ENCODE results near the gene MAD1L1. TPM values are rescaled to one million over a fixed set of nuclear protein-coding genes. Genes with fewer than 3 reads are reported as not detected.
"Not testable (repeated sequence)": the region's sequence is repeated elsewhere in the genome, so short reads cannot be mapped to it uniquely, and the experiment has no call there.

Gene MAD1L1
- total and polyA plus RNA-seq, 7 experiments from 2014 or later, result 112 to 314 (median 136) TPM

GRCh38 chr7:1840744-1841143, 392.0 kb downstream of the MAD1L1 start:
- CTCF ChIA-PET; H3K9me3 Mint-ChIP-seq; H3K27me3 Mint-ChIP-seq; DNase-seq; H3K9me3 ChIP-seq (ENCODE audit: control insufficient read depth in 2 of 3, low read length in 3 of 3); H3K4me3 Mint-ChIP-seq; H3K4me3 ChIP-seq (ENCODE audit: low read length); H3K4me1 ChIP-seq (ENCODE audit: control insufficient read depth in 2 of 2, insufficient read depth in 2 of 2, low read length in 2 of 2); H3K27me3 ChIP-seq (ENCODE audit: control insufficient read depth in 2 of 2, insufficient read depth in 2 of 2, low read length in 2 of 2); H3K27ac Mint-ChIP-seq; intact Hi-C loops (cut with micrococcal nuclease); POLR2A ChIA-PET; ATAC-seq; H3K27ac ChIP-seq (ENCODE audit: low read depth, low read length): not testable (repeated sequence)
- Mint-ChIP-seq H3K4me1 (peaks cover 0 to 11% (median 4%) of the 10 kb centered on the region in 7 donors), H3K36me3 (peaks cover 12 to 47% (median 29%) of the 10 kb centered on the region in 5 donors)
- H3K36me3 ChIP-seq (ENCODE audit: control insufficient read depth in 2 of 3, insufficient read depth in 3 of 3, low read length in 3 of 3), result peaks cover 0 to 55% (median 0%) of the 10 kb centered on the region in 3 experiments

DNA sequence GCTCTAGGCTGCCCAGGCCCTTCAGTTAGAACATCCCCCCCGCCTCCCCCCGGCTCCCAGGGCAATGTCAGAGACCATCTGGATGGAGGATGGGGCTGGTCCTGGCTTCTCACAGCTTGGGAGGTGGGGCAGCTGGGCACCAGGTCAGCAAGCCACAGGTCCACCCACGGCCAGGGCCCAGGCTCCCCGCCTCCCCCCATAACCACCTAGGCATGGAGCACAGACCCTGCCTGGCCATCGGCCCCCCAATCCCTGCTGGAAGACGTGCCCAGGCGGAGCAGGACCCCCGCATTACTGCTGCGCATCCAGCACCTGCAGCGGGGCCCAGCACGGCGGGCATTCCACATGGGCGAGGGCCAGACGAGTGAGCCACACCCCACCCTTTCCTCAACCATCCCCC, 393.0 kb downstream of the MAD1L1 start:
- Mint-ChIP-seq H3K27me3 (no peaks in the 10 kb centered on the region), H3K9me3 (peaks cover 0 to 11% (median 4%) of the 10 kb centered on the region in 11 donors), H3K36me3 (peaks cover 16 to 46% (median 35%) of the 10 kb centered on the region in 5 donors), H3K4me3 (peak overlapping the region in 1 of 10 donors; percentile 12), H3K4me1 (peaks cover 0 to 11% (median 0%) of the 10 kb centered on the region in 7 donors), H3K27ac (no peak overlapping the region)
- DNase-seq (no peak), ATAC-seq (no peak)
- ChIA-PET CTCF (no interaction called here), POLR2A (no interaction called here)
- Histone ChIP-seq H3K9me3 (ENCODE audit: control insufficient read depth in 2 of 3, low read length in 3 of 3) (no peaks in the 10 kb centered on the region), H3K27ac (ENCODE audit: low read depth, low read length) (no peak overlapping the region), H3K4me1 (ENCODE audit: control insufficient read depth in 2 of 2, insufficient read depth in 2 of 2, low read length in 2 of 2) (no peaks in the 10 kb centered on the region), H3K27me3 (ENCODE audit: control insufficient read depth in 2 of 2, insufficient read depth in 2 of 2, low read length in 2 of 2) (no peaks in the 10 kb centered on the region), H3K4me3 (ENCODE audit: low read length) (no peak overlapping the region), H3K36me3 (ENCODE audit: control insufficient read depth in 2 of 3, insufficient read depth in 3 of 3, low read length in 3 of 3) (peaks cover 0 to 45% (median 0%) of the 10 kb centered on the region in 3 experiments)
- intact Hi-C loops (cut with micrococcal nuclease), result no loop called here

DNA sequence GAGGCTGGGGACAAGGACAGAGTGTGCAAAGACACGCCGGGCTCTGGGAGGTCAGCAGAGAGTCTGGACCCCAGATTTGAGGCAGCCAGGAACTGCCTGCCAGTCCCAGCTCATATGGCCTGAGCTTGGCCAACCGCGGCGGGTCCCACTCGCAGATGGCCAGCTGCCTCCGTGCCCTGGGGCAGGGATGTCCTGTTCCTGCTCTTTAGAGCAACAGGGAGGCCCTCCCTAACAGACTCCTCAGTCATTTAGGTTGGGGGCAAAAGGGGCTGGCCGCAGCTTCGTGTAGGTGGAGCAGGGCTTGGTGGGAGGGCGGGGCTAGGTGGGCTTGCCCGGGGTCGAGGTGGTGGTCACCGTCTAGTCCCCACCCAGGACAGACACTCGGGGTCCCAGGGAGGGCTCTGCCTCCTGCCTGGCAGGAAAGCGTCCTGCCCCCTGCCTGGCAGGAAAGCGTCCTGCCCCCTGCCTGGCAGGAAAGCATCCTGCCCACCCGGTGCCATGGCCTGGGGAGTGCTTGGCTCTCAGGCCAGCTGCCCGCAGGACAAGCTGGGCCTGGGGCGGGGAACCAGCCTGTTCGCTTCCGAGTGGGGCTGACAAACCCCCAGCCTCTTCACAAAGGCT, 393.7 kb downstream of the MAD1L1 start:
- H3K9me3 ChIP-seq (ENCODE audit: control insufficient read depth in 2 of 3, low read length in 3 of 3); H3K27me3 Mint-ChIP-seq; POLR2A ChIA-PET; H3K27me3 ChIP-seq (ENCODE audit: control insufficient read depth in 2 of 2, insufficient read depth in 2 of 2, low read length in 2 of 2); H3K27ac Mint-ChIP-seq; H3K4me3 Mint-ChIP-seq; DNase-seq; intact Hi-C loops (cut with micrococcal nuclease); H3K4me3 ChIP-seq (ENCODE audit: low read length); H3K4me1 ChIP-seq (ENCODE audit: control insufficient read depth in 2 of 2, insufficient read depth in 2 of 2, low read length in 2 of 2); CTCF ChIA-PET; H3K27ac ChIP-seq (ENCODE audit: low read depth, low read length); ATAC-seq: not testable (repeated sequence)
- Mint-ChIP-seq H3K4me1 (peaks cover 0 to 13% (median 0%) of the 10 kb centered on the region in 7 donors), H3K36me3 (peaks cover 18 to 49% (median 37%) of the 10 kb centered on the region in 5 donors), H3K9me3 (peaks cover 0 to 15% (median 6%) of the 10 kb centered on the region in 11 donors)
- peaks cover 0 to 38% (median 0%) of the 10 kb centered on the region in 3 experiments for H3K36me3 ChIP-seq (ENCODE audit: control insufficient read depth in 2 of 3, insufficient read depth in 3 of 3, low read length in 3 of 3)

- H3K27ac Mint-ChIP-seq; H3K9me3 ChIP-seq (ENCODE audit: control insufficient read depth in 2 of 3, low read length in 3 of 3); H3K4me3 Mint-ChIP-seq; DNase-seq; CTCF ChIA-PET; ATAC-seq; intact Hi-C loops (cut with micrococcal nuclease); POLR2A ChIA-PET; H3K27ac ChIP-seq (ENCODE audit: low read depth, low read length); H3K27me3 Mint-ChIP-seq; H3K4me3 ChIP-seq (ENCODE audit: low read length); H3K4me1 ChIP-seq (ENCODE audit: control insufficient read depth in 2 of 2, insufficient read depth in 2 of 2, low read length in 2 of 2); H3K27me3 ChIP-seq (ENCODE audit: control insufficient read depth in 2 of 2, insufficient read depth in 2 of 2, low read length in 2 of 2): not testable (repeated sequence)
- peaks cover 0 to 33% (median 0%) of the 10 kb centered on the region in 3 experiments for H3K36me3 ChIP-seq (ENCODE audit: control insufficient read depth in 2 of 3, insufficient read depth in 3 of 3, low read length in 3 of 3)
- peaks cover 18 to 52% (median 40%) of the 10 kb centered on the region in 5 donors for H3K36me3 Mint-ChIP-seq
- peaks cover 0 to 16% (median 6%) of the 10 kb centered on the region in 11 donors for H3K9me3 Mint-ChIP-seq
- peaks cover 0 to 13% (median under 1%) of the 10 kb centered on the region in 7 donors for H3K4me1 Mint-ChIP-seq
Observed at GRCh38 chr7:1838544-1838872, 394.2 kb downstream of the MAD1L1 start.

- H3K4me3 Mint-ChIP-seq; H3K9me3 ChIP-seq (ENCODE audit: control insufficient read depth in 2 of 3, low read length in 3 of 3); ATAC-seq; intact Hi-C loops (cut with micrococcal nuclease); DNase-seq; H3K27me3 ChIP-seq (ENCODE audit: control insufficient read depth in 2 of 2, insufficient read depth in 2 of 2, low read length in 2 of 2); POLR2A ChIA-PET; H3K27ac ChIP-seq (ENCODE audit: low read depth, low read length); H3K4me1 ChIP-seq (ENCODE audit: control insufficient read depth in 2 of 2, insufficient read depth in 2 of 2, low read length in 2 of 2); H3K27me3 Mint-ChIP-seq; H3K4me3 ChIP-seq (ENCODE audit: low read length); CTCF ChIA-PET: not testable (repeated sequence)
- Mint-ChIP-seq H3K27ac (peak overlapping the region in 1 of 9 donors; percentile 9), H3K36me3 (peaks cover 13 to 52% (median 41%) of the 10 kb centered on the region in 5 donors), H3K9me3 (peaks cover 0 to 18% (median 6%) of the 10 kb centered on the region in 11 donors), H3K4me1 (peaks cover 0 to 11% (median 5%) of the 10 kb centered on the region in 7 donors)
- H3K36me3 ChIP-seq (ENCODE audit: control insufficient read depth in 2 of 3, insufficient read depth in 3 of 3, low read length in 3 of 3), result peaks cover 0 to 27% (median 0%) of the 10 kb centered on the region in 3 experiments
Observed at GRCh38 chr7:1837696-1838543, 394.8 kb downstream of the MAD1L1 start.

DNA sequence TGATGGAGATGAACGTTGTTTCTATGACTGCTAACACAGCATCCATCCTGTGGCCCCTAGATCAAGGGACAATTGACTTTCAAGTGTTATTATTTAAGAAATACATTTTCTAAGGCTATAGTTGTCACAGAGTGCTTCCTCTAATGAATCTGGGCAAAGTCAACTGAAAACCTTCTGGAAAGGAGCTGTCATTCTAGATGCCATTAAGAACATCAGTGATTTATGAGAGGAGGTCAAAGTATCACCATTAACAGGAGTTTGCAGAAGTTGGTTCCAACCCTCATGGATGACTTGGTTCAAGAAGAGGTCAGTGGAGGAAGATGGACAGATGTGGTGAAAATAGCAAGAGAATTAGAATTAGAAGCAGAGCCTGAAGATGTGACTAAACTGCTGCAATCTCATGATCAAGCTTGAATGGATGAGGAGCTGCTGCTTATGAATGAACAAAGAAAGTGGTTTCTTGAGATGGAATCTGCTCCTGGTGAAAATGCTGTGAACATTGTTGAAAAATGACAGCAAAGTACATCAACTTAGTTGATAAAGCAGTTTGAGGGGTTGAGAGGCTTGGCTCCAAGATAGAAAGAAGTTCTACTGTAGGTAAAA, 400.7 kb downstream of the MAD1L1 start:
- H3K36me3 ChIP-seq (ENCODE audit: control insufficient read depth in 2 of 3, insufficient read depth in 3 of 3, low read length in 3 of 3); intact Hi-C loops (cut with micrococcal nuclease); CTCF ChIA-PET; H3K4me3 ChIP-seq (ENCODE audit: low read length); H3K27me3 Mint-ChIP-seq; H3K4me1 ChIP-seq (ENCODE audit: control insufficient read depth in 2 of 2, insufficient read depth in 2 of 2, low read length in 2 of 2); DNase-seq; H3K27ac ChIP-seq (ENCODE audit: low read depth, low read length); H3K9me3 ChIP-seq (ENCODE audit: control insufficient read depth in 2 of 3, low read length in 3 of 3); H3K27me3 ChIP-seq (ENCODE audit: control insufficient read depth in 2 of 2, insufficient read depth in 2 of 2, low read length in 2 of 2); POLR2A ChIA-PET; H3K4me3 Mint-ChIP-seq; ATAC-seq: not testable (repeated sequence)
- Mint-ChIP-seq H3K9me3 (peaks cover 0 to 28% (median 12%) of the 10 kb centered on the region in 11 donors), H3K36me3 (peaks cover 17 to 55% (median 46%) of the 10 kb centered on the region in 5 donors), H3K4me1 (peaks cover 0 to 30% (median 22%) of the 10 kb centered on the region in 7 donors), H3K27ac (peak overlapping the region in 2 of 9 donors; percentile 52 to 59)
